ENCODE data around the gene CALCOCO2. TPM values are rescaled to one million over a fixed set of nuclear protein-coding genes. Genes with fewer than 3 reads are reported as not detected.
A peak's percentile ranks its signal among the peaks of the same experiment; 100 is the strongest.

Gene CALCOCO2
- total and polyA plus RNA-seq, 10 of the 15 experiments (the other 5 are each of a cell fraction or from before 2014, with no cell fraction given) = 20.2 to 138 (median 53.1) TPM

GRCh38 chr17:48800626-48801217 is 30.1 kb upstream of the CALCOCO2 start:
- TF ChIP-seq MAX (IDR thresholded peaks at IDR 0.05; ENCODE audit: low read depth, low read length) = no peak
- TF ChIP-seq SPI1 (IDR thresholded peaks at IDR 0.05; ENCODE audit: borderline replicate concordance, insufficient read depth, low read depth, low read length) = peak; percentile 34; the same call in 1 of the 2 replicates
- intact Hi-C loops (cut with micrococcal nuclease; ENCODE audit: unreplicated experiment) = no loop called here
- H2AFZ ChIP-seq (ENCODE audit: control insufficient read depth, low read depth, low read length) = no peak overlapping the region

DNA sequence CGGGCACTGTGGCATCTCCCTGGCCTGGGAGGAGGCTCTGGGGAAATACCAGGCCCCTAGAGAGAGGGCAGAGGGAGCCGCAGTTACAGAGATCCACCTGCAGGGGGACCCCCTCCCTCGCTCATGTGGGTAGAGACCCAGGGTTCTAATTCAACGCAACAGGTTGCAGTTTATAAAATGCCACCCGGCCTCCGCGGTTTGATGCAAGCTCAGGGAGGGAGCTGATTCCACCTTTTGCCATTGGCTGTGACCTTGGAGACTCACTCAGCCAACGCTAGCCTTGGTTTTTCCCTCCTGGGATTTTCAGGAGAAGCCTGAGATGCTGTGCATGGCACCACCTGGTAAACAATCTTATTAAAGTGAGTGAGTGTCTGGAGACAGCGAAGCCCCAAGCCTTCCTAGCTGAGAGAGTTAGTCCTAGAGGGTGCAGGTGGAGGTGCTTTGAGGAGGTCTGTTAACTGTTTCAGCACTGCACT is 25.9 kb upstream of the CALCOCO2 start:
- Histone ChIP-seq H3K4me2 (ENCODE audit: control insufficient read depth, insufficient read depth) (no peak overlapping the region), H3K27ac (ENCODE audit: control insufficient read depth, insufficient read depth) (no peak overlapping the region), H3K4me1 (ENCODE audit: control insufficient read depth, insufficient read depth, low read length) (no peaks in the 10 kb centered on the region), H3K27me3 (replicated peaks in 1 of 2; ENCODE audit: control insufficient read depth in 2 of 2, insufficient read depth in 2 of 2, low read length in 1 of 2) (no peaks in the 10 kb centered on the region; a peak in 2 of 4 replicates), H3K4me3 (no peak overlapping the region), H3K9ac (ENCODE audit: control insufficient read depth, insufficient read depth, low read length) (no peak overlapping the region), H2AFZ (ENCODE audit: control insufficient read depth, low read depth, low read length) (0 out of 2 replicates have a peak overlapping the region, but pooled peaks have one; percentile 7), H4K20me1 (ENCODE audit: control insufficient read depth, insufficient read depth) (no peaks in the 10 kb centered on the region), H3K36me3 (ENCODE audit: control insufficient read depth in 2 of 2, insufficient read depth in 2 of 2, low read length in 1 of 2) (no peaks in the 10 kb centered on the region), H3K79me2 (ENCODE audit: control insufficient read depth, insufficient read depth, low read length) (no peaks in the 10 kb centered on the region), H3K9me3 (replicated peaks; ENCODE audit: control insufficient read depth, insufficient read depth, low read length) (no peaks in the 10 kb centered on the region)
- POLR2A ChIA-PET = interaction anchor here (1.2 kb wide), 1 partner anchor 74 kb away, joined by 4 read pairs; no protein-coding TSS in a partner anchor
- 13% methylated on average over 9 of the region's 9 CpGs for WGBS (ENCODE audit: insufficient coverage, insufficient replicate concordance, low lambda C conversion rate, missing lambda C conversion rate)
- BruUV-seq (replicated peaks) = no TSS peak
- DNase-seq (ENCODE audit: low read depth, low spot score) (no peak), ATAC-seq (peak; percentile 98), FAIRE-seq (no peak)
- SMC1A ChIA-PET (ENCODE audit: uncharacterized antibody, unreplicated experiment) = interaction anchor here (0.7 to 8.4 kb wide), 14 partner anchors 29 to 128 kb away, joined by 3 to 134 read pairs (median 4); partner anchors contain the start of gene ATP5MC1
- RAD21 ChIA-PET (ENCODE audit: unreplicated experiment) = interaction anchor here (0.7 to 18.8 kb wide), 4 partner anchors 10 to 126 kb away, joined by 3 to 376 read pairs (median 9); no protein-coding TSS in a partner anchor
- in situ Hi-C loops (cut with MboI) = loop anchor here (5.0 kb wide), 1 partner anchor 227 kb away; no protein-coding TSS in a partner anchor
- CTCF ChIA-PET = interaction anchor here (0.6 to 16.6 kb wide), 17 partner anchors 8 to 389 kb away, joined by 3 to 470 read pairs (median 8); partner anchors contain the start of genes ATP5MC1 and TTLL6
- intact Hi-C loops (cut with micrococcal nuclease; ENCODE audit: unreplicated experiment) = loop anchor here (1.0 to 2.0 kb wide), 2 partner anchors 74 to 228 kb away; no protein-coding TSS in a partner anchor
- TF ChIP-seq SP1 (IDR thresholded peaks at IDR 0.05; ENCODE audit: low read depth, low read length) = peak; percentile 35
- peak; percentile 42 for TF ChIP-seq MEF2B (IDR thresholded peaks at IDR 0.05; ENCODE audit: partially characterized antibody, poor library complexity, severe bottlenecking)
- TF ChIP-seq RAD21 (IDR thresholded peaks at IDR 0.05; ENCODE audit: insufficient read depth, low read depth, low read length) = peak; percentile 93
- 0 out of 2 replicates have a peak, but pooled peaks have one; percentile 34 for TF ChIP-seq CBFB (IDR thresholded peaks at IDR 0.05; ENCODE audit: low read depth)
- TF ChIP-seq, protein P1, sequence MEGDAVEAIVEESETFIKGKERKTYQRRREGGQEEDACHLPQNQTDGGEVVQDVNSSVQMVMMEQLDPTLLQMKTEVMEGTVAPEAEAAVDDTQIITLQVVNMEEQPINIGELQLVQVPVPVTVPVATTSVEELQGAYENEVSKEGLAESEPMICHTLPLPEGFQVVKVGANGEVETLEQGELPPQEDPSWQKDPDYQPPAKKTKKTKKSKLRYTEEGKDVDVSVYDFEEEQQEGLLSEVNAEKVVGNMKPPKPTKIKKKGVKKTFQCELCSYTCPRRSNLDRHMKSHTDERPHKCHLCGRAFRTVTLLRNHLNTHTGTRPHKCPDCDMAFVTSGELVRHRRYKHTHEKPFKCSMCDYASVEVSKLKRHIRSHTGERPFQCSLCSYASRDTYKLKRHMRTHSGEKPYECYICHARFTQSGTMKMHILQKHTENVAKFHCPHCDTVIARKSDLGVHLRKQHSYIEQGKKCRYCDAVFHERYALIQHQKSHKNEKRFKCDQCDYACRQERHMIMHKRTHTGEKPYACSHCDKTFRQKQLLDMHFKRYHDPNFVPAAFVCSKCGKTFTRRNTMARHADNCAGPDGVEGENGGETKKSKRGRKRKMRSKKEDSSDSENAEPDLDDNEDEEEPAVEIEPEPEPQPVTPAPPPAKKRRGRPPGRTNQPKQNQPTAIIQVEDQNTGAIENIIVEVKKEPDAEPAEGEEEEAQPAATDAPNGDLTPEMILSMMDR (IDR thresholded peaks at IDR 0.05 in 2 of 3, conservative IDR thresholded peaks at IDR 0.05 in 1 of 3; ENCODE audit: control insufficient read depth in 2 of 3, extremely low read depth in 1 of 3, insufficient read depth in 1 of 3, low read depth in 3 of 3, low read length in 3 of 3) = peak; percentile 89 to 95 (median 90)
- TF ChIP-seq SMC3 (IDR thresholded peaks at IDR 0.05; ENCODE audit: borderline replicate concordance, low read length) = peak; percentile 98
- TF ChIP-seq YY1 (IDR thresholded peaks at IDR 0.05; ENCODE audit: low read depth, low read length) = peak; percentile 53; the same call in 1 of the 2 replicates
- no peak for TF ChIP-seq SMAD5 (IDR thresholded peaks at IDR 0.05; ENCODE audit: low read depth)

More at GRCh38 chr17:48800626-48801217, 30.1 kb upstream of the CALCOCO2 start:
- H3K79me2 ChIP-seq (ENCODE audit: control insufficient read depth, insufficient read depth, low read length) = no peaks in the 10 kb centered on the region
- BruUV-seq (replicated peaks) = no TSS peak
- H4K20me1 ChIP-seq (ENCODE audit: control insufficient read depth, insufficient read depth) = no peaks in the 10 kb centered on the region
- no peaks in the 10 kb centered on the region for H3K36me3 ChIP-seq (ENCODE audit: control insufficient read depth in 2 of 2, insufficient read depth in 2 of 2, low read length in 1 of 2)
- H3K4me3 ChIP-seq = no peak overlapping the region
- ChIA-PET SMC1A (ENCODE audit: uncharacterized antibody, unreplicated experiment) (interaction anchor here (1.0 to 2.4 kb wide), 3 partner anchors 9 to 122 kb away, joined by 4 to 14 read pairs (median 9); no protein-coding TSS in a partner anchor), POLR2A (no interaction called here), RAD21 (ENCODE audit: unreplicated experiment) (interaction anchor here (1.6 to 2.1 kb wide), 3 partner anchors 78 to 122 kb away, joined by 5 to 11 read pairs (median 6); no protein-coding TSS in a partner anchor), CTCF (interaction anchor here (0.6 to 16.6 kb wide), 5 partner anchors 10 to 287 kb away, joined by 3 to 470 read pairs (median 5); no protein-coding TSS in a partner anchor)
- DNase-seq (ENCODE audit: low read depth, low spot score) (no peak), FAIRE-seq (no peak), ATAC-seq (no peak)
- H3K4me1 ChIP-seq (ENCODE audit: control insufficient read depth, insufficient read depth, low read length) = no peaks in the 10 kb centered on the region
- no peaks in the 10 kb centered on the region; a peak in 1 of 4 replicates for H3K27me3 ChIP-seq (replicated peaks in 1 of 2; ENCODE audit: control insufficient read depth in 2 of 2, insufficient read depth in 2 of 2, low read length in 1 of 2)
- 15% methylated on average over 5 of the region's 5 CpGs for WGBS (ENCODE audit: insufficient coverage, insufficient replicate concordance, low lambda C conversion rate, missing lambda C conversion rate)
- no peak overlapping the region for H3K4me2 ChIP-seq (ENCODE audit: control insufficient read depth, insufficient read depth)
- in situ Hi-C loops (cut with MboI) = loop anchor here (5.0 kb wide), 1 partner anchor 232 kb away; no protein-coding TSS in a partner anchor
- no peak overlapping the region for H3K9ac ChIP-seq (ENCODE audit: control insufficient read depth, insufficient read depth, low read length)
- H3K9me3 ChIP-seq (replicated peaks; ENCODE audit: control insufficient read depth, insufficient read depth, low read length) = no peaks in the 10 kb centered on the region
- H3K27ac ChIP-seq (ENCODE audit: control insufficient read depth, insufficient read depth) = no peak overlapping the region
